ENCODE results near the gene RNF166. TPM values are rescaled to one million over a fixed set of nuclear protein-coding genes. Genes with fewer than 3 reads are reported as not detected.

RNF166 gene
- total RNA-seq, 1 experiment from 2014 or later = 46.2 TPM

GRCh38 chr16:88705801-88706228, 393 bp downstream of the RNF166 start (continued):
- TF ChIP-seq ARID4B (CRISPR knock-in tag; IDR thresholded peaks at IDR 0.05; ENCODE audit: borderline replicate concordance) (no peak), PREB (CRISPR knock-in tag; IDR thresholded peaks at IDR 0.05; ENCODE audit: borderline replicate concordance) (no peak), CREM (CRISPR knock-in tag; IDR thresholded peaks at IDR 0.05) (no peak), TEAD4 (CRISPR knock-in tag; IDR thresholded peaks at IDR 0.05) (no peak), MXD4 (CRISPR knock-in tag; IDR thresholded peaks at IDR 0.05; ENCODE audit: borderline replicate concordance) (no peak), SMAD4 (CRISPR knock-in tag; IDR thresholded peaks at IDR 0.05) (no peak), E2F5 (CRISPR knock-in tag; IDR thresholded peaks at IDR 0.05) (no peak), E2F4 (CRISPR knock-in tag; IDR thresholded peaks at IDR 0.05; ENCODE audit: borderline replicate concordance, low read depth) (no peak)

GRCh38 chr16:88705076-88705684, 1.0 kb downstream of the RNF166 start:
- ChIA-PET POLR2A (interaction anchor here (1.0 kb wide), 1 partner anchor 42 kb away, joined by 3 read pairs; the partner anchor contains the start of gene MVD), CTCF (interaction anchor here (1.1 to 6.8 kb wide), 5 partner anchors 20 to 88 kb away, joined by 3 to 46 read pairs (median 6); no protein-coding TSS in a partner anchor)
- peak overlapping the region; percentile 84 for H3K4me3 Mint-ChIP-seq
- H3K9me3 Mint-ChIP-seq = no peaks in the 10 kb centered on the region
- H3K27me3 Mint-ChIP-seq (ENCODE audit: low read depth) = no peaks in the 10 kb centered on the region
- H3K27ac Mint-ChIP-seq = no peak overlapping the region
- DNase-seq (ENCODE audit: low spot score) (no peak), ATAC-seq (no peak)
- peaks cover 19% of the 10 kb centered on the region for H3K4me1 Mint-ChIP-seq
- H3K36me3 Mint-ChIP-seq = no peaks in the 10 kb centered on the region
- TF ChIP-seq FOXK1 (CRISPR knock-in tag; IDR thresholded peaks at IDR 0.05) (no peak), TP53 (CRISPR knock-in tag; IDR thresholded peaks at IDR 0.05) (no peak), HMGXB4 (CRISPR knock-in tag; IDR thresholded peaks at IDR 0.05) (no peak), MXD4 (CRISPR knock-in tag; IDR thresholded peaks at IDR 0.05; ENCODE audit: borderline replicate concordance) (no peak), RELA (CRISPR knock-in tag; IDR thresholded peaks at IDR 0.05; ENCODE audit: borderline replicate concordance) (no peak), ZNF317 (CRISPR knock-in tag; IDR thresholded peaks at IDR 0.05; ENCODE audit: borderline replicate concordance, low read depth) (no peak), ZNF512 (CRISPR knock-in tag; IDR thresholded peaks at IDR 0.05; ENCODE audit: borderline replicate concordance) (no peak), GRHL2 (CRISPR knock-in tag; IDR thresholded peaks at IDR 0.05; ENCODE audit: insufficient replicate concordance, severe bottlenecking) (no peak), NR3C1 (CRISPR knock-in tag; conservative IDR thresholded peaks at IDR 0.05; ENCODE audit: low read depth) (no peak), FOXP1 (CRISPR knock-in tag; IDR thresholded peaks at IDR 0.05; ENCODE audit: borderline replicate concordance) (no peak), ESRRA (CRISPR knock-in tag; IDR thresholded peaks at IDR 0.05; ENCODE audit: borderline replicate concordance) (no peak), E2F5 (CRISPR knock-in tag; IDR thresholded peaks at IDR 0.05) (no peak), SMAD4 (CRISPR knock-in tag; IDR thresholded peaks at IDR 0.05) (no peak), MAX (CRISPR knock-in tag; IDR thresholded peaks at IDR 0.05) (no peak)

All from WTC11 (cell line).